HG03196 (cell line): Measurements from ENCODE around the gene CCDC8.
"Not testable (repeated sequence)": the region's sequence is repeated elsewhere in the genome, so short reads cannot be mapped to it uniquely, and the experiment has no call there.

Experiments used
- ATAC-seq: cut with Tn5 transposase; IDR thresholded peaks from one replicate; pipeline ENCODE4 v1.9.1; 2021; ENCODE audit not compliant: unreplicated experiment

The CCDC8 gene

GRCh38 chr19:46383846-46384245 lies 29.5 kb downstream of the CCDC8 start:
- no peak for ATAC-seq

- no peak for ATAC-seq
These were observed 30.1 kb downstream of the CCDC8 start for GRCh38 chr19:46383171-46383815.

DNA sequence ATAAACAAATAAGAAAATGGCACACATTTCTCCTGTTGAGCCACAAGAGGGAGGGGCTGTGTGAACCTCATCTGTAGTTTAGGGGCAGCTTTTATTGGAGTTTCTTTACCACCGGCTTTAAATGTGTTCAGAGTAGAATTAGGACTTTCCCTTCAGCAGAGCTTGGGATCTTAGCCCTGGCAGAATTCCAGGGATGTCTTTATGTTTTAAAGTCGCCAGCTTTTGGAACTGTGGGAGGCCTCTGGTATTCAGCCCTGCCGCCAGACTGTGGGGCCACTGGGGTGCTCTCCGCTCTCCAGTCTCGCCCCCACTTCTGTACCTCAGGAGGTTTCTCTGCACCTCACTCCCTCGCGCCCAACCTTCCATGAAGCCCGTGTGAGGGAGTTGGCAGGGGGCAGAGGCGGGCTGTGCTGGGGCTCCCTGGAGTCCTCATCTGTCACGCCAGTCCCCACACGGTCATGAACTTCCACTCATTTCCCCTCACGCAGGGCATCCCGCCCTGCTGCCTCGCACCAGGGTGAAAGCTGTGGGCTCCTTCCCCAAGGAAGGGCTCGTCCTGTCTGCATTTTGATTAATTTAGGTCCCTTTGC lies 31.5 kb downstream of the CCDC8 start:
- no peak for ATAC-seq

DNA sequence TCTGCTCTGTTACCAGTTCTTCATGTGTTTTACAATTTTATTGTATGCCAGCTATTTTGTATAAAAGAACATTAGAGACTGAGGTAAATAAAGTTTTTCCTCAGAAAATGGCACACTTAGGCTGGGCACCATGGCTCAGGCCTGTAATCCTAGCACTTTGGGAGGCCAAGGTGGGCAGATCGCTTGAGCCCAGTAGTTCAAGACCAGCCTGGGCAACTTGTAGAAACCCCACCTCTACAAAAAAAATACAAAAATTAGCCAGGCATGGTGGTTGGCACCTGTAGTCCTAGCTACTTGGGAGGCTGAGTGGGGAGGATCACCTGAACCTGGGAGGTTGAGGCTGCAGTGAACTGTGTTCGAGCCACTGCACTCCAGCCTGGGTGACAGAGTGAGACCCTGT lies 32.0 kb downstream of the CCDC8 start:
- ATAC-seq: no peak

DNA sequence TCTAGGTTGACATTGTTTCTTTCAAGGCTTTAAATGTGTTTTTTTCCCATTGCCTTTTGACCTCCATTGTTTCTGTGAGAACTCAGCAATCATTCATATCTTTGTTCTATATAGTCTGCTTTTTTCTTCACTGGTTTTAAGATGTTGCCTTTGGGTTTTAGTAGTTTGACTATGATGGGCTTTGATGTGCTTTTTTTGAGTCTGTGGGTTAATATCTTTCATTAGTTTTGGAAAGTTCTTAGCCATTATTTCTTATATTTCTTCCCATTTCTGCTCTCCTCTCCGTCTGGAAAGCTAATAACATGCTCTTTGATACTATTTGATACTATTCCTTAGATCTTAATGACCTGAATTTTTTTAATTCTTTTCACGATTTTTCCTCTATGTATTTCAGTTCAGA lies 32.7 kb downstream of the CCDC8 start:
- ATAC-seq: no peak

DNA sequence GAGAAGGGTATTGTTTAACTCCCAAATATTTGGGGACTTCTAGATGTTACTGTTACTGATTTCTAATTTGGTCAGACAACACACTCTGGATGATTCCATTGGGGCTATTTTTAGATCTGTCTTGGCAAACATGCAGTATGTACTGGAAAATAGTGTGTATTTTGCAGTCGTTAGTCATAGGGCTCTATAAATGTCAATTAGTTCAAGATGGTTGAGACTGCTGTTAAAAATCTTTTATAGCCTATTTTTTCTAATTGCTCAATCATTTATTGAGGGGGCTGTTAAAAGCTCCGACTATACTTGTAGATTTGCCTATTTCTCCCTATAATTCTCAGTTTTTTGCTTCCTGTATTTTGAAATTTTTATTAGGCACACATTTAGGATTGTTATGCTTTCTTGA lies 35.1 kb downstream of the CCDC8 start:
- no peak for ATAC-seq

- no peak for ATAC-seq
These were observed 36.9 kb downstream of the CCDC8 start for GRCh38 chr19:46376241-46377153.

GRCh38 chr19:46375476-46376067 lies 37.8 kb downstream of the CCDC8 start:
- ATAC-seq: not testable (repeated sequence)

DNA sequence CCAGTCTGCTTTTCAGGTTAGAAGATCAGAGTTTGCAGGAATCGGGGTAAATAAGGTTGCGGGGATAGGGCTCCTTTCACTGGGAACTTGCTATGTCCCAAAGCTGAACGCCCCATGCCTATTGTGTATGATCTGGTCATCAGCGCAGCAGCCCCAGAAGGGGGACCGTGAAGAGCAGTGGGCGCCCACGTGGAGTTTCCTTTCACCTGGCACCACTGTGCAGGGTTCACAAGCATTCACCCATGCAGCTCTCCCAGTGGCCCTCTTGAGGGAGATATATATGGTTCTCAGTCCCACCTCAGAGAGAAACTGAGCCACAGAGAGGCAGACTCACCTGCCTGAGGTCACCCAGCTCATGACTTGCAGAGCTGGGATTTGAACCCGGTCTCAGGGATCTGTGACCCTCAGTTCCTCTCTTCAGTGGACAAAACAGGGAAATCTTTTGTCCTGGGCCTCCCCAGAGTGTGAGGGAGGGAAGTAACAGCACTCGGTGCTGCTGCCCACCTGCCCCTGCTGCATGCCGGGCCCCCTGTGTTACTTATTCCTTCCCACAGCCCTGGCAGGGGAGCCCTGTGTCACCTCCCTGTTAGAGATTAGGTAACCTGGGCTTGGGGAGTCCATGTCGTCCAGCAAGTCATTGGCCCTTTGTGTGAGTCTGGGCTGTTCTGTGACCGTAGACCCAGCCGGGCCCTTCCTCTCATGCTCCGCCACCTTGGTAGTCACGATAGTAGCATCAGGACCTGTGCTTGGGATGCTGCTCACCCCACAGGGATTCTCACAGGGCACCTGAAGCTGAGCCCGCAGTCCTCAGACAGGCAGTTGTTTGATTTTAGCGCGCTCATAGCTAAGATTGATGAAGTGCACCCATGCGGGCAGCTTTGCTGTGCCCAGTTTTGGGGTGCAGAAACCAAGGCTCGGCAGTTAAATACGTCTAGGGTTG lies 38.6 kb downstream of the CCDC8 start:
- ATAC-seq: no peak

DNA sequence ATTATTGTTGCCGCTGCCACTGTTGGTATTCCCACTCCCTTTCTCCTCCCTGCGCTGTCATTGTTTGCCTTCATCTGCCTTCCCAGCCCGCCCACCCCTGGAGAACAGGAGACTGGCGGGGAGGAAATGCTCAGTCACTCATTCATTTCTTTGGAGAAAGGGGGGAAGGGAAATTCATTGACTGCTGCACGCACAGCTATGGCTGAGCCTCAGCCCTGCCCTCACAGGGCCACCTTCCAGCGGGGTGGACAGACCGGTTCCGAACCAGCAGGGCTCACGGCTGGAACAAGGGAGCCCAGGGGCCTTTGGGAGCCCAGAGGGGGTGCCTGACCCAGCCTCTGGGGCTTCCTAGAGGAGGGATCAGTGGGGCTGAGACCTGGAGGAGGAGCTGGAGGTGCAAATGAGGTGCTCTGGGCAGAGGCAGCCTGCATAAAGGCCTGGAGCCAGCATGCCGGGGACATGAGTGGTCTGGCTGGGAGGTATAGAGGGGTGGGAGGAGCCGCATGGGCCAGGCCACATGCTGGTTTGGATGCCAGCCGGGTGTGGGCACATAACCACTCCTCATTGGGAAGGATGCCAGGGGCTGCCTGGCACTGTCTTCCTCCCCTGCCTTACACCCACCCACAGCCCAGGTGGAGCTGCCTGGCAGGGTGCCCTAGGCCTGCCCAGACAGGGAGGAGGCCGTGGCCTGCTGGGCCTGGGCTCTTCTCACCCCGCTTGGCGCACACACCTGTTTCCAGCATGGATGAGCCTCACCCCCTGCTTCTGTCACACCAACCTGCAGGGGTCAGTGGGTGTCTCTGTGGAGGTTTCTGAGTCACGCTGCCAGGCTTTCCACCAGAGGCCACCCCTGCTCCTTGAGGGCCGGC lies 39.6 kb downstream of the CCDC8 start:
- no peak for ATAC-seq

- no peak for ATAC-seq
These were observed 40.4 kb downstream of the CCDC8 start for GRCh38 chr19:46372901-46373490.

GRCh38 chr19:46371371-46371901 lies 41.9 kb downstream of the CCDC8 start:
- ATAC-seq: no peak

- no peak for ATAC-seq
These were observed 43.5 kb downstream of the CCDC8 start for GRCh38 chr19:46369817-46370216.

DNA sequence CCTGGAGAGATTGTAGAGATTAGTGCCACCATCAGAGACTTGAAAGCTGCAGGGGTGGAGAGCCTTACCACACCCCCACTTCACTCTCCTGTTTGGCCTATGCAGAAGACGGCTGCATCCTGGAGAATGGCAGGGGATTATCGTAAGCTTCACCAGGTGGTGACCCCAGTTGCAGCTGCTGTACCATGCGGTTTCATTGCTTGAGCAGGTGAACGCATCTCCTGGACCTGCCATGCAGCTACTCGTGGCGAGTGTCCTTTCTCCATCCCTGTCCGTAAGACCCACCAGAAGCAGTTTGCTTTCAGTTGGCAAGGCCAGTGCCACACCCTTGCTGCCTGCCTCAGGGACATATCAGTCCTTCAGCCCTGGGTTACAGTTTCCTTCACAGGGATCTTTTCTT lies 45.2 kb downstream of the CCDC8 start:
- no peak for ATAC-seq

GRCh38 chr19:46367426-46367825 lies 45.9 kb downstream of the CCDC8 start:
- no peak for ATAC-seq

DNA sequence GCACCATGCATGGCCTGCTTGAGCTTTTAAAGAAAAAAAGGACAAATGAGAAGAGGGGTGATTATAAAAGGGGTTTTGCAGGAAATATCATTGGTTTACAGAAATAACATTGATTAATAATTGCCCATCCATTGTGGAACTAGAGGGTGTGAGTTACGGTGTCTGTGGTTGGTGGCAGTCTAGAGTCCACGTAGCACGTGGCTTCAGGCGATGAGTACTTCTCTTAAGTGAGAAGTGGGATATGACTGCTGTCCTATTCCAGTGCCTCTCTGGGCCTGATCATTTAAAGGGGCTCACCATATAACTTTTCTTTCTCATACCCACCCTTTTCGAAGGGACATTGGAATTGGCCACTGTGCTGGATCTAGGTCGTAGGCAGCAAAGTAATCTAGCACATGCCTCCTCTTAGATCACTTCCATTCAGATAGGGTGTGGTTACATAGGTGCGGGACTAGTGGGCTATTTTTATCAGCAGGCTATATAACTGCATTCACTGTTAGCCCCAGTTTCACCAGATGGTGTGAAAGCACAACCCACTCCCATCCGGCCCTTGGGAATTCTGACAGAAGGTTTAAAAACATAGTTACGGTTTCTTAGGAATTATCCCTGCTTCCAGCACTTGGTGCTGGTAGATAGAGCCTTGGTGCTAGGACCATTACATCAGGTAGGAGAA lies 46.6 kb downstream of the CCDC8 start:
- ATAC-seq: no peak

- ATAC-seq: no peak
These were observed 47.8 kb downstream of the CCDC8 start for GRCh38 chr19:46365561-46365960.

- no peak for ATAC-seq
These were observed 49.0 kb downstream of the CCDC8 start for GRCh38 chr19:46364359-46364758.
